MM.1S (cell line): ENCODE measurements around the gene SLC28A3.

ENCODE experiments used
- CTCF ChIP-seq: fragments of 300-600 bp; sonication (generic); IDR thresholded peaks from 2 replicates; pipeline ENCODE4 v1.5.1; 2016; ENCODE audit warnings: antibody characterized with exemption, low read length, mixed read lengths
- EZH2 ChIP-seq: fragments of 300-600 bp; sonication (generic); optimal IDR thresholded peaks from 2 replicates; pipeline ENCODE3; 2017; ENCODE audit warnings: low read depth, mild to moderate bottlenecking, antibody characterized with exemption, low read length, mixed read lengths
- EZH2phosphoT487 ChIP-seq: fragments of 300-600 bp; sonication (generic); IDR thresholded peaks from 2 replicates; pipeline ENCODE4 v1.6.1; 2018; ENCODE audit warnings: antibody characterized with exemption, low read length

- TF ChIP-seq CTCF (no peak), EZH2 (no peak), EZH2phosphoT487 (no peak)
Measured at GRCh38 chr9:84339962-84340361, 596 bp downstream of the SLC28A3 start.
